Immature natural killer cell (primary cell): ENCODE results near the gene PLEKHH1. TPM values are rescaled to one million over a fixed set of nuclear protein-coding genes. Genes with fewer than 3 reads are reported as not detected.
"Not testable (repeated sequence)": the region's sequence is repeated elsewhere in the genome, so short reads cannot be mapped to it uniquely, and the experiment has no call there.

Source experiments
- DNase-seq, 3 donors: peaks; one replicate each; pipeline ENCODE4 v3.0.0; 2022; ENCODE audit warnings: mixed read lengths in 1 of 3
- H3K27ac Mint-ChIP-seq, 6 donors: one replicate each; pipeline ENCODE4 v1.8.0; 2020; ENCODE audit warnings: mixed read lengths in 6 of 6, mild to moderate bottlenecking in 5 of 6, inconsistent platforms in 4 of 6, moderate library complexity in 3 of 6
- H3K27me3 Mint-ChIP-seq, 3 donors: one replicate each; pipeline ENCODE4 v1.8.0; 2020 to 2021; ENCODE audit warnings: low read depth in 3 of 3, mild to moderate bottlenecking in 3 of 3, mixed read lengths in 3 of 3, moderate library complexity in 3 of 3, inconsistent platforms in 1 of 3
- H3K36me3 Mint-ChIP-seq, 3 donors: one replicate each; pipeline ENCODE4 v1.8.0; 2020; ENCODE audit warnings: mixed read lengths in 3 of 3, inconsistent platforms in 2 of 3, mild to moderate bottlenecking in 2 of 3
- H3K4me1 Mint-ChIP-seq, 2 donors: one replicate each; pipeline ENCODE4 v1.8.0; 2020; ENCODE audit warnings: inconsistent platforms in 2 of 2, mild to moderate bottlenecking in 2 of 2, mixed read lengths in 2 of 2, moderate library complexity in 1 of 2
- H3K4me3 Mint-ChIP-seq, 5 donors: one replicate each; pipeline ENCODE4 v1.8.0; 2020; ENCODE audit warnings: mild to moderate bottlenecking in 5 of 5, mixed read lengths in 5 of 5, inconsistent platforms in 3 of 5, moderate library complexity in 3 of 5
- H3K9me3 Mint-ChIP-seq, 6 donors: one replicate each; pipeline ENCODE4 v1.8.0; 2020; ENCODE audit warnings: mild to moderate bottlenecking in 6 of 6, mixed read lengths in 6 of 6, inconsistent platforms in 4 of 6, moderate library complexity in 3 of 6
- polyA plus RNA-seq, 3 donors: library from polyadenylated mRNA; unstranded; fragments of 300-500 nt; fragmentation: Illumina TruSeq; gene quantifications; one replicate each; pipeline ENCODE4 v1.2.3, GENCODE V29; 2021

The PLEKHH1 gene
- polyA plus RNA-seq, 3 donors from 2014 or later: 0.22 TPM; not detected in 2

DNA sequence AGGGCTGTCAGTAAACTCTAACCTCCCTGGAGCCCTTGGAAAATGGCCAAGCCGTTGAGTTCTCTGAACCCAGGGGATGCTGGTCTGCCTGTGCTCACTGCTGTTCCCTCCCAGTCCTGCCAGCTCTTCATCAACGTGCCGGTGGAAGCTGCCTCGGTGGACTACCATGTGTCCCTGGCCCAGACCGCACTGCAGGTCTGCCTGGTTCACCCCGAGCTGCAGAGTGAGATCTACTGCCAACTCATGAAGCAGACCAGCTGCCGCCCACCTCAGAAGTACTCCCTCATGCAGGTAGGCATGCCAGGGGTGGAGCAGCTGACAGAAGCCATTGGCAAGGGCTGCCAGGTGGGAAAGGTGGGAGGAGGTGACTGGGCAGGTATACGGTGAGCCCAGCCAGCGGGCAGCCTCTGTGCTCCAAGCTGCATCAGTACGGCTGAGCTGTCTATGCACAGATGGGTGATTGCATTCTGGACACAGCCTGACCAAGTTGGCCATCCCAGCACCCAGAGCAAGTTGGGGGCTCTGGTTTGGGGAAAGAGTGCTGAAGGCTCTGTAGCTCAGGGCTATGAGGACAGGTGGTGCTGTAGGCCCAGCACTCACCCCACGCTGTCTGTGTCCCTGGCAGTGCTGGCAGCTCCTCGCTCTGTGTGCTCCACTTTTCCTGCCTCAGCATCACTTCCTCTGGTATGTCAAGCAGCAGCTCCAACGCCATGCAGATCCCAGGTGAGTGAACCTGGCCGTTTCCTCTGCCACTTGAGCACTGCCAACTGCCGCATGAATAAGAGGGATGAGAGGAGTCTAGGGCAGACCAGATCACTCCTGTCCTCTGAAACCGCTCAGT is 45.0 kb downstream of the PLEKHH1 start:
- Mint-ChIP-seq H3K9me3 (no peaks in the 10 kb centered on the region), H3K4me3 (no peak overlapping the region), H3K27ac (no peak overlapping the region), H3K27me3 (peaks cover 1 to 2% (median 2%) of the 10 kb centered on the region in 3 donors), H3K4me1 (no peaks in the 10 kb centered on the region), H3K36me3 (no peaks in the 10 kb centered on the region)
- DNase-seq: no peak

DNA sequence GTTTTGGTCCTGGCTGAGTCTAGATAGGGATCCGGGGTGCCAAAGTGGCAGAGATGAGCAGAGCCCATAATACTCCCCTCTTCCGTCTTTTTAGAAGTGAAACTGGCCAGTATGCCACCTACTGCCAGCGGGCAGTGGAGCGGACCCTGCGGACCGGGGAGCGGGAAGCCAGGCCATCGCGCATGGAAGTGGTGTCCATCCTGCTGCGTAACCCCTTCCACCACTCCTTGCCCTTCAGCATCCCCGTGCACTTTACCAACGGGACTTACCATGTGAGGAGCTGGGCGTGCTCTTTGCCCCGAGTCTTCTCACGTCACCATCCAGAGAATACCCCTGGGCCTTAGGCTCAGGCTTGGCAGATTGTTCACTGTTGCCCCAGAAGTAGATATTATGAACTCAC is 46.0 kb downstream of the PLEKHH1 start:
- Mint-ChIP-seq H3K4me3 (no peak overlapping the region), H3K4me1 (no peaks in the 10 kb centered on the region), H3K27me3 (peaks cover 1 to 2% (median 2%) of the 10 kb centered on the region in 3 donors), H3K27ac (no peak overlapping the region), H3K9me3 (no peaks in the 10 kb centered on the region), H3K36me3 (no peaks in the 10 kb centered on the region)
- DNase-seq: no peak

DNA sequence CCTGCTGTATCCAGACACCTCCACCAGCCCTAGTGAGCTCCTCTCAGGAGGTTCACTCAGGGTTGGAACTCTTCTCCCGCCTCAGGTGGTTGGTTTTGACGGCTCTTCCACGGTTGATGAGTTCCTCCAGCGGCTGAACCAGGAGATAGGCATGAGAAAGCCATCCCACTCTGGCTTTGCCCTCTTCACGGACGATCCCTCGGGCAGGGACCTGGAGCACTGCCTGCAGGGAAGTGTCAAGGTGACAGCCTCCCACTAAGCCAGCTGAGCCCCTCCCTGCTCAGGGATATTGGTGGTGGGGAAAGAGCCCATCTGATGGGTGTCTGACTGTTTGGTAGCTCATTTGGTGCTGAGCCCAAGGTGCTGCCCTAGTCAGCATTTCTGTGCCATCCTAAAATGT is 46.5 kb downstream of the PLEKHH1 start:
- Mint-ChIP-seq H3K9me3 (no peaks in the 10 kb centered on the region), H3K36me3 (no peaks in the 10 kb centered on the region), H3K4me1 (no peaks in the 10 kb centered on the region), H3K27ac (peak overlapping the region in 1 of 6 donors; percentile 58), H3K27me3 (peaks cover 1 to 2% (median 2%) of the 10 kb centered on the region in 3 donors), H3K4me3 (peak overlapping the region in 1 of 5 donors; percentile 38)
- DNase-seq: no peak

DNA sequence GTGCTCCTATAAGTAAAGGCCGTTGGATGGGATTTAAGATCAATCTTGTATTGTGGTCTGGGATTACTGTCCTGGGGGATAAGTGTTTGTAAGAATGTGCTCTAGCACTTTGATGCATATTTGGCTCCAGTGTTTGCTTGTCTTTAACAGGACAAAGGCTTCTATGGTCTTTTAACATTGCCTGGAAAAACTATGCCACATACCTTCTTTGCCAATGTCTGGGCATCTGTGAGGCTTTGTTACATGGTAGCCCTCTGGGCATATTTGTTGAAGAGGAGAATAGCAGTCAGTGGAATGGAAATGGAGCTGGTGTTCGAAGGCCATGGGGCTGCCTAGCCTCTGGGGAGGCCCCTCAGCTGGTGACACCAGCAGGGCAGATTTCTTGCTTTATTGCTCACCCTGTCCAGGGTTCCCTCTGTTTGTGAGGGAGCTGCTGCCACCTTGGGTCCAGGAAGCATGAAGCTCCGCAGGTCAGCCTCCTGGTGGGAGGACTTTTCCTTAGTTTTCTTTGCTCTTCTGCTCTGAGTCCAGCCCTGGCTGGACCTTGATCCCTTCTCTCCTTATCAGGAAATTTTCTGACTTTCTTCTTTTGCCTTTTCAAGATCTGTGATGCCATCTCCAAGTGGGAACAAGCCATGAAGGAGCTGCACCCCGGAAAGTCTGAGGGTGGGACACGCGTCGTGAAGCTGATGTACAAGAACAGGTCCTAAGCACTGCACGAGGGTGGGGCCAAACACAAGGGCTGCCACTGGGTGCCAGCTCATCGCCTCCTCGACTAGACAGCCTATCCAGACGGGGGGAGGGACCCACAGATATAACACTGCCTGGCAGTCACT is 47.5 kb downstream of the PLEKHH1 start:
- Mint-ChIP-seq H3K9me3 (no peaks in the 10 kb centered on the region), H3K4me3 (no peak overlapping the region), H3K36me3 (no peaks in the 10 kb centered on the region), H3K27ac (no peak overlapping the region), H3K4me1 (no peaks in the 10 kb centered on the region), H3K27me3 (peaks cover under 1 to 2% (median 1%) of the 10 kb centered on the region in 3 donors)
- no peak for DNase-seq

DNA sequence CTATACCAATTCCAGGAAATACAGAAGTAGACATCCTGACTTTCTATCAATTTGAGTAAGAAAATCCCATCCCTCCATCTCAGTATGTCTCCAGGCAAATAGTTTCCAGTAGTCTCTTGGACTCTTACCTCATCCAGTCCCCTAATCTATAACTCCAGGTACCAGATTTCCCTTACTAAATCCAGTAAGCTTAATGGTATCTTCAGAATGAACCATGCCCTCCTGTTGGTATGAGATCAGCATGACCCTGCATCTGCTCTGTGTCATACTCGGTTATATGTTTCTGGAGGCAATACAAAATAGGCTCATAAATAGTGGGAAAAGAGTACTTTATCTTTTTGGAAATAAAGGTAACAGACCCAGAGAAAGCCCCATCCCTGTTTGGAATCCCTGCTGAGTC is 48.6 kb downstream of the PLEKHH1 start:
- Mint-ChIP-seq H3K27me3 (peaks cover 0 to 2% (median 0%) of the 10 kb centered on the region in 3 donors), H3K9me3 (no peaks in the 10 kb centered on the region), H3K4me3 (no peak overlapping the region), H3K27ac (no peak overlapping the region), H3K36me3 (peaks cover 0 to 3% (median 0%) of the 10 kb centered on the region in 3 donors), H3K4me1 (no peaks in the 10 kb centered on the region)
- DNase-seq: no peak

DNA sequence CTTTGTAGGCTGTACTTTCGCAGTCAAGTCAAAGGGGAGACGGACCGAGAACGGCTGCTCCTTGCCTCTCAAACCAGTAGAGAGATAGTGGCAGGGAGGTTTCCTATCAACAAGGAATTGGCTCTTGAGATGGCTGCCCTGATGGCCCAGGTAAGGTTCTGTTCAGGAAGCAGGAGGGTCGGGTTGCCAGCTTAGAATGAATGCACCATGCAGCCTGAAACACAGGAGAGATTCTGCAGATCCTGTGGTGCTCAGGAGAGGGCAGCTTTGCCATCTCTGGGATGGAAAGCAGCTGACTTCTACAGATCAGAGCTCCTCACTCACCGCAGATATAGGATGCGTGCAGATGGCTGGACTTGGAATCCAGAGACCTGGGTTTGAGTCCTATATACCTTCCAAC is 49.0 kb downstream of the PLEKHH1 start:
- H3K27me3 Mint-ChIP-seq: peaks cover 0 to 2% (median 0%) of the 10 kb centered on the region in 3 donors
- H3K4me1 Mint-ChIP-seq: no peaks in the 10 kb centered on the region
- peaks cover 0 to 3% (median 0%) of the 10 kb centered on the region in 3 donors for H3K36me3 Mint-ChIP-seq
- no peak for DNase-seq
- H3K9me3 Mint-ChIP-seq: no peaks in the 10 kb centered on the region
- H3K27ac Mint-ChIP-seq: no peak overlapping the region
- H3K4me3 Mint-ChIP-seq: no peak overlapping the region

DNA sequence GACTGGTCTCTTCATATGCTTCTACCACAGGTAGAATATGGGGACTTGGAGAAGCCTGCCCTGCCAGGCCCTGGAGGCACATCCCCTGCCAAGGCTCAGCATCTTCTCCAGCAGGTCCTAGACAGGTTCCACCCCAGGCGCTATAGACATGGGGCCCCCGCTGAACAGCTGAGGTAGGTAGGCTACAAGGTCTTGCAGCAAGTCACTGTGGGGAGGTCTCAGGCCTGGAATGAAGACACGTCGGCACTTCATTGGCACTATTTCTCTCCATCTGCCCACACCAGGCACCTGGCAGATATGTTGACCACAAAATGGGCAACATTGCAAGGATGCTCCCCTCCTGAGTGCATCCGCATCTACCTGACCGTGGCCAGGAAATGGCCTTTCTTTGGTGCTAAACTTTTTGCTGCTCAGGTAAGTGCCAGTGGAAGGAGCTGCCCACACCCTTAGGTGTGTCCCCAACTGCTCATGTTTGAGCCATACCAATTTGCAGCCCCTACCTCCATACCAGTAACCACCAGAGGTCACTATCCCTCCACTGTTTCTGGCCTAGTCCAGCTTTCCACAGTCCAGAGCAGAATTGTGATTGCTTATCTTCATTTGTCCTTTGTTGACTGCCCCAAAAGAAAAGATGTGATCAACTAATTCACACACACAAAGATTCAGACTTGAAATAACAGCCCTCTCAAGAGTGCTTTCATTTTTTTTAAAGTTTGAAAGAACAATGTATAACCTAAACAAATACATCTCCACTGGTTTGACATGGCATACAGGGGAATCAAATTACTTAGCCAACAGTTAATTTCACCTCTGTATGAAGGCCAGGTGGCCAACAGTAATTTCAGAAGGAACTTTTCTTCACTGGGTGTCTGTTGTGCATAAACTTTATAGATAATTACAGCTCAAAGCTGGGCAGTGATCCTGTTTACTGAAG is 50.9 kb downstream of the PLEKHH1 start:
- H3K9me3 Mint-ChIP-seq: no peaks in the 10 kb centered on the region
- H3K36me3 Mint-ChIP-seq: peaks cover 6 to 10% (median 8%) of the 10 kb centered on the region in 3 donors
- H3K27ac Mint-ChIP-seq: peak overlapping the region in 1 of 6 donors; percentile 2
- H3K4me3 Mint-ChIP-seq: no peak overlapping the region
- peak; percentile 33 to 47 (median 38) for DNase-seq
- H3K4me1 Mint-ChIP-seq: no peaks in the 10 kb centered on the region
- H3K27me3 Mint-ChIP-seq: peaks cover 0 to 2% (median 0%) of the 10 kb centered on the region in 3 donors

DNA sequence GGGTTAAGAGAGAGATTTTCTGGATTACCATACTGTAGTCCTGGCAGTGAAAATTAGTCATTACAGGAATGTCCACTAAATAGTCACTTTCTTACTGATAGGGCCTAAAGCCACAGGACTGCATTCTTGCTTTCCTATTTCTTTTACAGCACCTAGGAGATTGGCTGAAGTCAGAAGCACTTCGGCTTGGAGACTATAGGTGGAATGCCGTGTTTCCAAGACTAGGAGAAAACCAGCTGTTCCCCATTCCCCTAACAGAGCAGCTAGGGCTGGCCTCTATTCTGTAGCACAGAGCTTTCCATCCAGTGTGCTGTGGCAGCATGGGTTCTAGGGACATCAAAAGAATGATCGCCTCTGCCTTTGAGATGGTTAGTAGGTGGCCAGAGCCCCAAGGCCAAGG is 51.9 kb downstream of the PLEKHH1 start:
- Mint-ChIP-seq H3K36me3 (peaks cover 8 to 14% (median 11%) of the 10 kb centered on the region in 3 donors), H3K4me3 (no peak overlapping the region), H3K27ac (no peak overlapping the region), H3K9me3 (no peaks in the 10 kb centered on the region), H3K27me3 (no peaks in the 10 kb centered on the region), H3K4me1 (no peaks in the 10 kb centered on the region)
- no peak for DNase-seq

DNA sequence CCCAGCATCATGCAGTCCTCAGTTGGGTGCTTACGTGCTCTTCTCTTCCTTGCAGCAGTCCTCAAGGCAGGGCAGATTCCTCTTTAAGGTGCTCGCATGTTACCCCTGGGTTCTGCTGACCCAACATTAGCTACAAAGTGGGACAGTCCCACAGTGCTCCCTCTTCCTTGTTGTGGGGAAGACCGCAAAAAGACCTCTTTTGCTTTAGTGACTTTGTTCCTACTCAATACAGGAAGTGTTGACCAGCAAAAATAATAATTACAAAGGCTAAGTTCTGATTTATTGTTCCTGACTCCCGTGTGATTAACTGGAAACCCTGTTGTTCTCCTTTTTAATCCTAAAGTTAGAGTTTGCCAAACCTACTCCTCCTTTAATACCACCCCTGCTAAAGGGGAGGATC is 53.3 kb downstream of the PLEKHH1 start:
- Mint-ChIP-seq H3K27me3 (no peaks in the 10 kb centered on the region), H3K4me1 (no peaks in the 10 kb centered on the region), H3K4me3 (no peak overlapping the region), H3K9me3 (no peaks in the 10 kb centered on the region), H3K36me3 (peaks cover 11 to 14% (median 14%) of the 10 kb centered on the region in 3 donors), H3K27ac (peak overlapping the region in 4 of 6 donors; percentile 2 to 23 (median 13))
- no peak for DNase-seq

DNA sequence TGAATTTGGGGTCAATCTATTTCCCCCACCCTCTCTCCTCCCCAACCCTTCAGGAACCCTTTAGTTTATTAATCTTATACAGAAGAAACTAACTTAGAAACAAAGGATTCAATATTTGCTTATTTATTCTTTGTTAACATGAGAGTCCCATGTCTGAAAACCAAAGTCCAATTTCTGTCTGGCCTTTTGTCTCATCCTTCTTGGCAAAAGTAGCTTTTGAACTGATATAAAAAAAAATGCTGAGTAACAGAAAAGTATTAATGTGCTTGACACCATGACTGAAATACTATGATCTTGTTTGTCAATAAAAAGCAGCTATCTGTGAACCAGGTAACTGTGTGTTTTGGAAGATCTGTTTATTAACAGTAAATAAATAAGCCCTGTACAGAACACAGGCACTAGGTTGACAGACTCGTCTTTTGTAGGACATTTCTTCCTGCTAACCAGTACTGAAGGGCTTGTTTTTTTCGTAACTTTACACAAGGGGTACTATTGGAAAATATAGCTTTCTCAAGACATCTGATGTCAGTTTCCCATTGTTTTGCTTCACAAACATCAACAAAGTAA is 56.2 kb downstream of the PLEKHH1 start:
- H3K4me1 Mint-ChIP-seq: no peaks in the 10 kb centered on the region
- peaks cover 11 to 23% (median 22%) of the 10 kb centered on the region in 3 donors for H3K36me3 Mint-ChIP-seq
- no peak for DNase-seq
- H3K9me3 Mint-ChIP-seq: no peaks in the 10 kb centered on the region
- H3K27ac Mint-ChIP-seq: no peak overlapping the region
- no peak overlapping the region for H3K4me3 Mint-ChIP-seq
- H3K27me3 Mint-ChIP-seq: no peaks in the 10 kb centered on the region

DNA sequence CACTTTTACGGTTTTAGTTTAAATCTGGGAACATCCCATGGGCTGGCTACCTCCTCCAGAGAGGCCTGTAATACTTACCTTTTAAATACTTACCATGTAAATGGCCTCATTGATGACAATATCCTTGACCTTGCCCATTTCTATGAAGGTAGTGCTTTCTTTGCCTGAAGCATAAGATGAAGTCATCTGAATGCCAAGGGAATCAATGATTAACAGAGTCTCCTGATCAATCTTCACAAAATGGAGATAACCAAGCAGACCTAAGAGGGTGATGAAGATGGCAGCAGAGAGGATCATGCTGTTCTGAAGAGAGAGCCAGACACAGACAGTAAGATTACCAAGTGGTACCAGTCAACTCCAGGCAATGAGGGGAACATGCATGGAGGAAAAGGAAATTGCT is 60.6 kb downstream of the PLEKHH1 start:
- peak overlapping the region in 1 of 6 donors; percentile 14 for H3K27ac Mint-ChIP-seq
- H3K9me3 Mint-ChIP-seq, H3K27me3 Mint-ChIP-seq, H3K4me3 Mint-ChIP-seq, DNase-seq: not testable (repeated sequence)
- H3K4me1 Mint-ChIP-seq: peaks cover 16 to 26% of the 10 kb centered on the region in 2 donors
- H3K36me3 Mint-ChIP-seq: peaks cover 8 to 19% (median 18%) of the 10 kb centered on the region in 3 donors

DNA sequence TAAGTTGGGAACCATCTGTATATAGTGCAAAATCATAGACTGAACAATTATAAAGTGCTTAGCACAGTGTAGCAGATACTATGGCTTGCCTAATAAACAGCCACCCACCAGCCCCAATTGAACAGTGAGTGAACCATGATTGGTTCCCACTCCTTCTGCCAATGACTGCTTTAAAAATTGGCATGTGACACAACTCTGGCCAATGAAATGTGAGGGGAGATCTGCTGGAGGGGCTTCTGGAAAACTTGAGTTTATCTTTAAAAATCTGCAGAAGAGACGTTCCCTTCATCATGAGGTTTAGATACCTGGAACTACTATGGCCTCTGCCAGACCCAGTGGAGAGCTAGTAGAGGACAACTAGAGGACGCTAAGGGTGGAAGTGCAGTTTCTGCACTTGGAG is 62.3 kb downstream of the PLEKHH1 start:
- H3K27me3 Mint-ChIP-seq: peaks cover 4 to 5% (median 4%) of the 10 kb centered on the region in 3 donors
- DNase-seq: no peak
- H3K4me3 Mint-ChIP-seq: no peak overlapping the region
- peaks cover 30 to 43% of the 10 kb centered on the region in 2 donors for H3K4me1 Mint-ChIP-seq
- H3K27ac Mint-ChIP-seq: no peak overlapping the region
- H3K36me3 Mint-ChIP-seq: peaks cover 4 to 12% (median 8%) of the 10 kb centered on the region in 3 donors
- H3K9me3 Mint-ChIP-seq: no peaks in the 10 kb centered on the region
